Measurements from ENCODE around the gene CUEDC2.

- TF ChIP-seq CTCF (IDR thresholded peaks at IDR 0.05) (no peak), POLR2A (IDR thresholded peaks at IDR 0.05) (no peak)
These were observed 36.1 kb downstream of the CUEDC2 start for GRCh38 chr10:102396317-102396650.
